GM18861 (cell line): Measurements from ENCODE around the gene VEPH1.
A peak's percentile ranks its signal among the peaks of the same experiment; 100 is the strongest.

Experiments used
- ATAC-seq: cut with Tn5 transposase; IDR thresholded peaks from one replicate; pipeline ENCODE4 v1.9.1; 2021; ENCODE audit not compliant: unreplicated experiment

The VEPH1 gene

GRCh38 chr3:157231071-157231470, 272.1 kb downstream of the VEPH1 start:
- ATAC-seq = no peak

GRCh38 chr3:157226173-157226847, 276.9 kb downstream of the VEPH1 start:
- peak; percentile 72 for ATAC-seq

GRCh38 chr3:157225001-157225400, 278.2 kb downstream of the VEPH1 start:
- ATAC-seq = no peak

GRCh38 chr3:157220883-157221282, 282.3 kb downstream of the VEPH1 start:
- no peak for ATAC-seq

GRCh38 chr3:157220211-157220610, 283.0 kb downstream of the VEPH1 start:
- no peak for ATAC-seq

GRCh38 chr3:157219215-157219614, 284.0 kb downstream of the VEPH1 start:
- no peak for ATAC-seq
